NCI-H1092 (cell line): ENCODE data around the gene LATS1.
A peak's percentile ranks its signal among the peaks of the same experiment; 100 is the strongest.

ENCODE experiments used
- DNase-seq: peaks from one replicate; lab custom pipeline; 2025; lab: John Stamatoyannopoulos, UW

LATS1 gene

DNA sequence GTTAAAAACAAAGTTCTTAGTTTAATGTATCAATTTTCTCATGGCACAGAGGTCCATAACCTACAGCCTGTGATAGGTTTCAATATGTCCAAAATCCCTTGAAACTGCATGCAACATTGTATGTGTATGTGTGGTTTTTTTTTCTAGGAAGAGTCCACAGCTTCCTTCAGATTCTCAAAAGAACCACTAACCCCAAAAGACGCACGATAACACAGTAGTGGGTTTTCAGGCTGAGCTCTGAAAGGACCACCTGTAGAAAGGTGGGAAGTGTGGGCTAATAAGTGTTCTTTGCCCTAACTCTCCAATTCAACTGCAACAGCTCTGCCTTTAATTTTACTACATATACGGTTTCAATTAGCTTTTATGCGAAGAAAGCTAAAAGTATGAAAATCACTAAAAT is 57.9 kb downstream of the LATS1 start:
- DNase-seq = no peak

DNA sequence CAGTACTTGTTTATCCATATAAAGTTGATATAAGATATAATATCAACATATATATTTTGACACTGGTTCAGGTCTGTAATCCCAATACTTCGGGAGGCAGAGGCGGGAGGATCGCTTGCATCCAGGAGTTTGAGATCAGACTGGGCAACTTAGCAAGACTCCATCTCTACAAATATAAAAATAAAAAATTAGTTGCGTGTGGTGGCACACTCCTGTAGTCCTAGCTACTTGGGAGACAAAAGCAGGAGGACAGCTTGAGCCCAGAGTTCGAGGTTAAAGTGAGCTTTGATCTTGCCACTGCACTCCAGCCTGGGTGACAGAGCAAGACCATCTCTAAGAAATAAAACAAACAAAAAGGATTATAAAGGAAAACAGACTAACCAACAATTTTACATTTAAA is 60.5 kb downstream of the LATS1 start:
- no peak for DNase-seq

DNA sequence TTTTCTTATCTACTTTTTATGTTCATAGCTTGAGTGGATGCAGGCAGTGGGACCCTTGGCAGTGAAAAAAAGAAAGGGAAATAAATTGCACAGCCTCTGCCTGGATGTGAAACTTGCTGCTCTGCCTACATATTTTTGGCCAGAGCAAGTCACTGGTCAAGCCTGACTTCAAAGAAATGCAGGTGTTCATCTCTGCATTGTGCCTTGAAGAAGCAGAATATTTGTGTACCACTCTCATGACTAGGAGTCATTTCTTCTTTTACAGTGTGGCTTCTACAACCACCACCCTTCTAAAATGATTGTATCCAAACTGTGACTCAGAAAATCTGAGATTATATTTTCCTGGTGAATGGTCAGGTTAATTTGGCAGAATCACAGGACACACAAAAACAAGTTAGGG is 66.8 kb downstream of the LATS1 start:
- DNase-seq = no peak

DNA sequence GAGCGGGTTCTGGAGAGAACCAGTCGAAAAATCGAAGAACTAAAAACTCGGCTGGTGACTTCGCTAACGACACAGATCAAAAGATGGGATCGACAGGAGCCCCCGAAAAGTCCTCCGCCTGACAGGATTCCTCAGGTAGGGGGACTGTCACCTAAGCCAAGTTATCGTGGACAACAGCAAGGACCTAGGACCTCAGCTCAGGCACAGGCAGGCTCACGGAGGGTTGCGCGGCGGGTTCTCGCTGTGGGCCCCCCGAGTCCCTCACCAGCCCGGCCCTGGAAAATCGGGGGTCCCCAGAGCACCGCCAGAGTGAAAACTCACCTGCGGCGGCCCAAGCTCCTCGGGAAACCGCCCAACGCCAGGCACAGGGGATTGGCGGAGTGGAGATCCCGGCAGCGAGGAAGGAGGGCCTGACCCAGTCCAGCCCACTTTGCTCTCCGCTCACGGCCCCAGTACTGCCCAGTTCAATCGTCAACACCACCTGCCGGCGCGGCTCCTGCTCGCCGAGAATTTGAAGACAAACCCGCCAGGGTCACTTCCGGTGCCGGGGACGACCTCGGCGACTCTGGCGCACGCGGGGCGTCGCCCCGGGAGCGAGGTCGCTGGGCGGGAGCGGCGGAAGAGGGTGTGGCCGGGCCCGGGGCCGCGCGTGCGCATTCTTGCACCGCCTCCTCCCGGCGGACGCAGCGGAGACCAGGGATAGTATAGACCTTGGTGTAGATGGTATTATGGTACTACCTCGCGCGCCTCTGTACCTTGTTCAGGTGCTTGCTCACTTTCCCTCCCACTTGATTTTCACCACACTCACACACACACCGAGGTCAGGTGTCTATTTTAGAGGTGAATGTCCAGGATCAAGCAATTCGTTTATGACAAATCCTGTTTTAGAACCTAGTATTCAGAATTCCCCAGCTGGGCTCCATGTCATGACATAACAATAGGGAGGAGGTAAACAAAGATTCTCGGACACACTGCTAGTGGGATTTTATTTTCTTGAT is 69.5 kb downstream of the LATS1 start, which contains the start of gene KATNA1:
Gene KATNA1 (minus strand): TSS at position 567 of the 998 bp plus-strand sequence. CDS start 10,167 bp downstream, outside the sequence.
- peak; percentile 78 for DNase-seq

DNA sequence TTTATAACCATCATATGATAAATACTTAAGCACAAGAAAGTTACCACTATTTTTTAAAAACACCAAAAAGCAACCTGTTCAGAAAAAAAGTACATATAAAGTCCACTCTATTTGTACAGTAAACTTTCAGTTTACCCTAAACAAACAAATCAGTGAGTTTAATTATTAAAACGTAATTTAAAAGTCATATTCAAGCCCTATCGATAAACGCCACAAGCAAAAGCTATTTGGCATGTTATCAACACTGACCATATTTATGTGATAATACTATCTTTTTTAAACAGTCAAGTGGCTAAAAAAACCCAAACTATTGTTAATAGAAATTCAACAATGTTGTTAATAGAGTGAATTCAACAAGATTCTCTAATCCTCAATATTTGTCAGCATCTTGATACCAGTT is 71.3 kb downstream of the LATS1 start:
- no peak for DNase-seq

DNA sequence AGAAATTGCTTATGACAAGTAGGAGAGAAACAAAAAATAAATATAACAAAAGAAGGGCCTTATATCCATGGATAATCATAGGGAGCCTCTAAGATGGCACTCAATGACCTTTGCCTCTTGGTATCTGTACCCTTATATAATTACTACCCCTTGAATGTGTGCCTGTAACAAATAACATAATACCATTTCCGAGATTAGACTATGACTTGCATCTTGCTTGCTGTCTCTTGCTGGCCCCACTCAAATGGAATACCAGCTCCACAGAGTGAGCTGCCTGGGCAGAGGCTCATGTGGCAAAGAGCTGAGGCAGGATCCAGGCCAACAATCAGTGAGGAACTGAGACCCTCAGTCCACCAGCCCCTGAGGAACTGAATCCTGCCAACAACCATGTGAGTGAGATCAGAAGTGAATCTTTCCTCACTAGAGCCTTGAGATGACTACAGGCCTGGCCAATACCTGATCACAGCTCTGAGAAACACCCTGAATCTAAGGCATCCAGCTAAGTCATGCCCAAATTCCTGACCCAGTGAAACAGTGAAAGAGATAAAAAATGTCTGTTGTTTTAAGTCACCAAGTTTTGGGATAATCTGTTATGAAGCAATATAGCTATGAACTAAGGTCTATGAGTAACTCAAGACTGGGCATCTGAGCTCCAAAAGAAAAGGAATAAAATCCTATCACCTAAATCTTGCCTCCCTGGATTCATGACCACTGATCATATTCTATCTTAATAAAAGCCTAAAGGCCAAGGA is 74.9 kb downstream of the LATS1 start:
- no peak for DNase-seq

DNA sequence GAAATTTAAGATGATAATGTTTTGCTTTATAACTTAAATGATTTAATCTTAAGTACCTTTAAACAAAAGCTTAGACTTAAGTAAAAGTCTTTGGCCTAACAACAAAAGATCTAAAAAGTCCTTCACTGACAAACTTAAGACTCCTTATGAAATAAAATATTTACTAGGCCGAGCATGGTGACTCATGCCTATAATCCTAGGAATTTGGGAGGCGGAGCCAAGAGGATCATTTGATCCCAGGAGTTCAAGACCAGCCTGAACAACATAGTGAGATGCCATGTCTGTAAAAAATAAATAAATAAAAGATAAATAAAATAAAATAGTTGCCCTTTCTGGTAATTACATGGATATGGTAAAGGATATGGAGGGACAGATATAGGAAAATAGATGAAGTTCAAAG is 81.8 kb downstream of the LATS1 start:
- DNase-seq = no peak

DNA sequence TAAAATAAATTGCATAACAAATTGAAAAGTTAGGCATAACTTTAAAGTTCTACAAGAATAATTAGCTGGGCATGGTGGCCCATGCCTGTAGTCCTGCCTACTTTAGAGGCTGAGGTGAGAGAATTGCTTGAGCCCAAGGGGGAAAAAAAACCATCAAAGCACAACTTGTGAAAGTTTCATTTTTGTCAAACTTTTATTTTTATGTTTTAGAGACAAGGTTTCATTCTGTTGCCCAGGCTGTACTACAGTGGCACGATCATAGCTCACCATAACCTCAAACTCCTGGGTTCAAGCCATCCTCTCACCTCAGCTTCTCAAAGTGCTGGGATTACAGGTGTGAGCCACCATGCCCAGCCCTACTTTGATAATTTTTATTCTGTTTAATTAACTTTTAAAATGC is 83.6 kb downstream of the LATS1 start:
- DNase-seq = no peak

DNA sequence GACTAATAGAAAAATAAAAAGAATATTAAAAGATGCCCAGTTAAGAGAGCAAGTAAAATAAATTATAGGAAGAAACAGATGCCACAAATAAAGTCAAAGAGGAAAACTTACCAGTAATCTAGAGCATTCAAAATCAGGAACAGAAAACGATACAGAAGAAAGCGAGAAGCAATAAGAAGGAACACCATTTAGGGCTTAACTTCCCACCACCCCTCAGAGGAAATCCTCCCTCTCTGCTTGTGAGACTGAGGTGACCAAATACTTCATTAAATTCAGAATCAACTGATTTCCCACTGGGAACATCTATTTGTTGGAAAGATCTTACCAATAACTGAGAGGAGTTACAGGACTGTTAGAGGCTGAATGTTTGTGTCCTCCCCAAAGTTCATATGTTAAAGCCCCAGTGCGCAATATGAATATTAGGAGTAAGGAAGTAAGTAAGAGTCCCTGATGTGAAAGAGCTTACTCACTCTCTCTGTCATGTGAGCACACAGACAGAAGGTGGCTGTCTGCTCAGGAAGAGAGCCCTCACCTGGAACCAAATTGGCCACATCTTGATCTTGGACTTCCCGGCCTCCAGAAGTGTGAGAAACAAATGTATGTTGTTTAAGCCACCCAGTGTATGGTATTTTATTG is 88.9 kb downstream of the LATS1 start:
- DNase-seq = no peak

DNA sequence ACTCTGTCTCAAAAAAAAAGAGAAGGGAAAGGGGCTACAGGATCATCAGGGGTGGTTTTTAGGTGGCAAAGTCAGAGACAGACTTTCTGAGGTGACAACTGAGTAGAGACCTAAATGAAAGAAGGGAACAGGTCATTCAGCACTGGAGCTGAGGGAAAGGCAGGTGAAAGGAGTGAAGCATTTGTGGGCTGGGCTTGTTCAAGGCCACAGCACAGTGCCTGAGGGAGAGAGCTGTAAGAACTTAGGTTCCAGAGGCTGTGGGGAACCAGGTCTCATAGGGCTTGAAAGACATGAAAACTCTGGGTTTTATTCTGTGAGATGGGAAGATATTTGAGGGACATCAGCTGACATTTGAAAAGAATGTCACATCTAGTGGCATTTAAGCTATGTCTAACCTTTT is 90.2 kb downstream of the LATS1 start:
- no peak for DNase-seq

DNA sequence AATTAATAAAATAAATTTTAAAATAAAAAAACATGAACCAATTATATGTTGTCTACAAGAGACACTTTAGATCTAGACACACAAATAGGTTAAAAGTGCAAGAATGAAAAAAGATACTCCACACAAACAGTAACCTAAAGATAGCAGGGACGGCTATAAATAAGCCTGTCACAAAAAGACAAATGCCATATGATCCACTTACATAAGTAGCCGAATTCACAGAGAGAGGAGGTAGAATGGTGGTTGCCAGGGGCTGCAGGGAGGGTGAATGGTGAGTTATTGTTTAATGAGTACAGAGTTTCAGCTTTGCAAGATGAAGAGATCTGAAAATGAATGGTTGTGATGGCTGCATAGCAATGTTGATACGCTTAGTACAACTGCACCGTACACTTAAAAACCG is 102.1 kb downstream of the LATS1 start:
- DNase-seq = no peak

DNA sequence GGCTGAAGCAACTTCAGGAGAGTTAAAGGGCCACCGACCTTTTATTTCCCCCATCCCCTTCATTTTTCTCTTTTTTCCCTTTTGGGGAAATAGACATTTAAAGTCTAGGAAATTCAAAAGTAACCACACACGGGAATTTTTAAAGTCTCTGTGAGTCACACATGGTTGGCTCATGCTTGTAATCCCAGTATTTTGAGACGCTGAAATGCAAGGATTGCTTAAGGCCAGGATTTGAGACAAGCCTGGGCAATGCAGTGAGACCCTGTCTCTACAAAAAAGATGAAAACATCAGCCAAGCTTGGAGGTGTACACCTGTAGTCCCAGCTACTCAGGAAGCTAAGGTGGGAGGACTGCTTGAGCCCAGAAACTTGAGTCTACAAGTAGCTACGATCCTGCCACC is 103.6 kb downstream of the LATS1 start:
- DNase-seq = no peak

DNA sequence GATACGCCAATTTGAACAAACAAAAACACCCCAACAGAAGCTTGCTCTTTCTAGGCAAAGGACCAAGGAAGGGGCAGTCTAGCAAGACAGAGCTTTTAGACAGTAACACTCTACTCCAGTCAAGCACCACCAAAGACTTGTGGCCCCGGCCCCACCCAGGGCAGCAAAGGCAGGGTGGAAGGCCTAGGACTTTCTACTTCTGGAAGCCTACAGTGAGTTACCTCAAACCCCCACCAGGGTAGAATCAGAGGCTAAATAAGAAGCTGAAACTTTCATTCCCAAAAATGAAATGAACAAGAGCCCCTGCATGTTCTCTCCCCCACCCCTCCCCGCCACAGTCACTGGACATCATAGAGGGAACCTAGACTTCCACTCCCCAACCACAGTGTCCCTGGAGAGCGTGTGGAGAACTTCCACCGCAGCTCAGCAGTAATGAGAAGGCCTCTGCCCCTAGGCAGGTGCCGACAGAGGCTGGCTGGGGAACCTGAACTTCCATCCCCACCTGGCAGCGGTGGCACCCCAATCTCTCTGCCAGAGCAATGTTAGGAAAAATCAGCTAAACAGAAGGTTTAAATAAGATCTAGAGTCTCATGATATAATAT is 109.4 kb downstream of the LATS1 start:
- no peak for DNase-seq
